ENCODE data around the gene POLR3GL. TPM values are rescaled to one million over a fixed set of nuclear protein-coding genes. Genes with fewer than 3 reads are reported as not detected.

The POLR3GL gene
- total RNA-seq, 3 donors from 2014 or later = 15.7 to 26.8 (median 19.5) TPM

GRCh38 chr1:145991735-145992412, 27.4 kb downstream of the POLR3GL start:
- peaks cover 5% of the 10 kb centered on the region for H3K4me1 ChIP-seq (ENCODE audit: low read depth)
- no peak for TF ChIP-seq CTCF (IDR thresholded peaks at IDR 0.05)
- DNase-seq (no peak), ATAC-seq (no peak)
- H3K36me3 ChIP-seq (ENCODE audit: low read depth) = no peaks in the 10 kb centered on the region
- intact Hi-C loops (cut with DNase I, micrococcal nuclease) = no loop called here
- H3K9me3 ChIP-seq = no peaks in the 10 kb centered on the region
- no peak overlapping the region for H3K4me3 ChIP-seq

GRCh38 chr1:145992502-145992936, 28.0 kb downstream of the POLR3GL start:
- no peak for DNase-seq
- intact Hi-C loops (cut with DNase I, micrococcal nuclease) = no loop called here

GRCh38 chr1:145992958-145993617, 28.6 kb downstream of the POLR3GL start:
- ATAC-seq (no peak), DNase-seq (no peak)
- intact Hi-C loops (cut with DNase I, micrococcal nuclease) = no loop called here
- H3K4me1 ChIP-seq (ENCODE audit: low read depth) = peaks cover 5% of the 10 kb centered on the region
- TF ChIP-seq CTCF (IDR thresholded peaks at IDR 0.05) = no peak
- peak overlapping the region; percentile 89 for H3K4me3 ChIP-seq
- H3K9me3 ChIP-seq = no peaks in the 10 kb centered on the region
- no peaks in the 10 kb centered on the region for H3K36me3 ChIP-seq (ENCODE audit: low read depth)

More at GRCh38 chr1:145992502-145992936, 28.0 kb downstream of the POLR3GL start:
- Histone ChIP-seq H3K9me3 (no peaks in the 10 kb centered on the region), H3K4me1 (ENCODE audit: low read depth) (peaks cover 5% of the 10 kb centered on the region), H3K4me3 (no peak overlapping the region), H3K36me3 (ENCODE audit: low read depth) (no peaks in the 10 kb centered on the region)
- TF ChIP-seq CTCF (IDR thresholded peaks at IDR 0.05) = no peak
- ATAC-seq = no peak

- intact Hi-C loops (cut with DNase I, micrococcal nuclease) = no loop called here
- DNase-seq (no peak), ATAC-seq (no peak)
- TF ChIP-seq CTCF (IDR thresholded peaks at IDR 0.05) = no peak
- Histone ChIP-seq H3K4me1 (ENCODE audit: low read depth) (peaks cover 11% of the 10 kb centered on the region), H3K36me3 (ENCODE audit: low read depth) (no peaks in the 10 kb centered on the region), H3K4me3 (peak overlapping the region; percentile 89), H3K9me3 (no peaks in the 10 kb centered on the region)
Observed at GRCh38 chr1:145993618-145994390, 29.3 kb downstream of the POLR3GL start.

GRCh38 chr1:145994391-145995120, 30.1 kb downstream of the POLR3GL start:
- TF ChIP-seq CTCF (IDR thresholded peaks at IDR 0.05) = no peak
- intact Hi-C loops (cut with DNase I, micrococcal nuclease) = no loop called here
- ATAC-seq (no peak), DNase-seq (peak in 1 of 3 donors; percentile 47)
- H3K36me3 ChIP-seq (ENCODE audit: low read depth) = no peaks in the 10 kb centered on the region
- H3K4me1 ChIP-seq (ENCODE audit: low read depth) = peaks cover 19% of the 10 kb centered on the region
- H3K9me3 ChIP-seq = no peaks in the 10 kb centered on the region
- peak overlapping the region; percentile 89 for H3K4me3 ChIP-seq

All from mucosa of descending colon (tissue), 3 donors.